ENCODE data around the gene PHKG2.

DNA sequence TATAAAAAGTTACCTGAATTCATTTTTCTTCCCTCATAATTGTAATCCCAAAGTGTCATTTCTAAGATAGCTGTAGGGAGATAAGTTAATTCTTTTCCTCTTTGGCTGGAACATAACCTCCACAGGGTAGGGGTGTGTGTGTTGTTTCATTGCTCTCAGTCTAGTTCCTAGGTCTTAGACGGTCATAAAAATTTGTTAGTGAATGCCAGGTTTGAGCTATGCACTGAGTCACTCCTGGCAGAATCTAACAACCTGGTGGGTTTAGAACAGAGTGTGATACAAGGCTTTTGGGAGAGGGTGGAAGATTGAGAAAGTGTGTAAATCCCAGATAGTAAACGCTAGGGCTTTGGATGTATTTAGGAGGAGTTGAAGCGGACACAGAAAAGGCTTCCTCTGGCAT lies 894 bp upstream of the PHKG2 start:
- TF ChIP-seq, protein P1, sequence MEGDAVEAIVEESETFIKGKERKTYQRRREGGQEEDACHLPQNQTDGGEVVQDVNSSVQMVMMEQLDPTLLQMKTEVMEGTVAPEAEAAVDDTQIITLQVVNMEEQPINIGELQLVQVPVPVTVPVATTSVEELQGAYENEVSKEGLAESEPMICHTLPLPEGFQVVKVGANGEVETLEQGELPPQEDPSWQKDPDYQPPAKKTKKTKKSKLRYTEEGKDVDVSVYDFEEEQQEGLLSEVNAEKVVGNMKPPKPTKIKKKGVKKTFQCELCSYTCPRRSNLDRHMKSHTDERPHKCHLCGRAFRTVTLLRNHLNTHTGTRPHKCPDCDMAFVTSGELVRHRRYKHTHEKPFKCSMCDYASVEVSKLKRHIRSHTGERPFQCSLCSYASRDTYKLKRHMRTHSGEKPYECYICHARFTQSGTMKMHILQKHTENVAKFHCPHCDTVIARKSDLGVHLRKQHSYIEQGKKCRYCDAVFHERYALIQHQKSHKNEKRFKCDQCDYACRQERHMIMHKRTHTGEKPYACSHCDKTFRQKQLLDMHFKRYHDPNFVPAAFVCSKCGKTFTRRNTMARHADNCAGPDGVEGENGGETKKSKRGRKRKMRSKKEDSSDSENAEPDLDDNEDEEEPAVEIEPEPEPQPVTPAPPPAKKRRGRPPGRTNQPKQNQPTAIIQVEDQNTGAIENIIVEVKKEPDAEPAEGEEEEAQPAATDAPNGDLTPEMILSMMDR (conservative IDR thresholded peaks at IDR 0.05; ENCODE audit: low read length) = no peak
- TF ChIP-seq EZH2phosphoT487 (IDR thresholded peaks at IDR 0.05; ENCODE audit: borderline replicate concordance) = no peak
